Central memory CD8-positive, alpha-beta T cell (primary cell): ENCODE results near the gene ZNF660.
A peak's percentile ranks its signal among the peaks of the same experiment; 100 is the strongest.
"Not testable (repeated sequence)": the region's sequence is repeated elsewhere in the genome, so short reads cannot be mapped to it uniquely, and the experiment has no call there.

Experiments used
- ATAC-seq: fragments of 150-1000 bp; cut with Tn5 transposase; replicated peaks from 2 replicates; pipeline ENCODE4 v1.10.0; 2022; ENCODE audit warnings: mild to moderate bottlenecking, moderate FRiP score, moderate number of reproducible peaks; ENCODE audit not compliant: poor library complexity, severe bottlenecking; ENCODE audit errors: extremely low read depth
- DNase-seq, 2 donors: peaks; one replicate each; pipeline ENCODE4 v3.0.0; 2021; ENCODE audit warnings: low spot score in 2 of 2
- H3K27ac Mint-ChIP-seq: one replicate; pipeline ENCODE4 v1.8.0; 2022; ENCODE audit warnings: low read depth, mild to moderate bottlenecking, moderate library complexity, mixed read lengths
- H3K27me3 Mint-ChIP-seq: one replicate; pipeline ENCODE4 v1.8.0; 2022; ENCODE audit warnings: mixed read lengths
- H3K36me3 Mint-ChIP-seq: one replicate; pipeline ENCODE4 v1.8.0; 2022; ENCODE audit warnings: mild to moderate bottlenecking, moderate library complexity, mixed read lengths; ENCODE audit not compliant: insufficient read depth
- H3K4me1 Mint-ChIP-seq: one replicate; pipeline ENCODE4 v1.8.0; 2022; ENCODE audit warnings: mixed read lengths
- H3K4me3 Mint-ChIP-seq: one replicate; pipeline ENCODE4 v1.8.0; 2022; ENCODE audit warnings: mild to moderate bottlenecking, moderate library complexity, mixed read lengths
- H3K9me3 Mint-ChIP-seq: one replicate; pipeline ENCODE4 v1.8.0; 2022; ENCODE audit warnings: mixed read lengths

Gene ZNF660

GRCh38 chr3:44578316-44578715 is 6.4 kb upstream of the ZNF660 start:
- not testable (repeated sequence) for H3K27me3 Mint-ChIP-seq, H3K4me1 Mint-ChIP-seq

GRCh38 chr3:44578924-44579515 is 5.7 kb upstream of the ZNF660 start:
- H3K36me3 Mint-ChIP-seq, H3K4me1 Mint-ChIP-seq, H3K27ac Mint-ChIP-seq: not testable (repeated sequence)

More at GRCh38 chr3:44578316-44578715, 6.4 kb upstream of the ZNF660 start:
- not testable (repeated sequence) for DNase-seq, H3K4me3 Mint-ChIP-seq, H3K9me3 Mint-ChIP-seq, H3K27ac Mint-ChIP-seq, ATAC-seq, H3K36me3 Mint-ChIP-seq

GRCh38 chr3:44579749-44580148 is 5.0 kb upstream of the ZNF660 start:
- H3K4me1 Mint-ChIP-seq, H3K4me3 Mint-ChIP-seq, ATAC-seq, H3K36me3 Mint-ChIP-seq, H3K27ac Mint-ChIP-seq, DNase-seq, H3K9me3 Mint-ChIP-seq: not testable (repeated sequence)
- H3K27me3 Mint-ChIP-seq, result peaks cover 17% of the 10 kb centered on the region

More at GRCh38 chr3:44578924-44579515, 5.7 kb upstream of the ZNF660 start:
- H3K9me3 Mint-ChIP-seq, DNase-seq, H3K4me3 Mint-ChIP-seq, ATAC-seq: not testable (repeated sequence)
- H3K27me3 Mint-ChIP-seq, result peaks cover 10% of the 10 kb centered on the region

- ATAC-seq, H3K4me3 Mint-ChIP-seq, H3K4me1 Mint-ChIP-seq, H3K36me3 Mint-ChIP-seq, H3K9me3 Mint-ChIP-seq, DNase-seq, H3K27ac Mint-ChIP-seq: not testable (repeated sequence)
- H3K27me3 Mint-ChIP-seq, result peaks cover 30% of the 10 kb centered on the region
These were observed 3.8 kb upstream of the ZNF660 start for GRCh38 chr3:44580971-44581370.

GRCh38 chr3:44596621-44597020 is 11.9 kb downstream of the ZNF660 start:
- H3K27me3 Mint-ChIP-seq, result peaks cover 4% of the 10 kb centered on the region
- no peak overlapping the region for H3K27ac Mint-ChIP-seq
- H3K4me3 Mint-ChIP-seq, result no peak overlapping the region
- DNase-seq (no peak), ATAC-seq (no peak)
- no peaks in the 10 kb centered on the region for H3K4me1 Mint-ChIP-seq
- H3K9me3 Mint-ChIP-seq, result peaks cover 19% of the 10 kb centered on the region
- no peaks in the 10 kb centered on the region for H3K36me3 Mint-ChIP-seq

- peaks cover 6% of the 10 kb centered on the region for H3K9me3 Mint-ChIP-seq
- DNase-seq (no peak), ATAC-seq (no peak)
- no peak overlapping the region for H3K4me3 Mint-ChIP-seq
- H3K27ac Mint-ChIP-seq, result no peak overlapping the region
- peaks cover 9% of the 10 kb centered on the region for H3K27me3 Mint-ChIP-seq
- H3K4me1 Mint-ChIP-seq, result no peaks in the 10 kb centered on the region
- no peaks in the 10 kb centered on the region for H3K36me3 Mint-ChIP-seq
These were observed 17.0 kb downstream of the ZNF660 start for GRCh38 chr3:44601749-44602148.

- no peak overlapping the region for H3K4me3 Mint-ChIP-seq
- H3K36me3 Mint-ChIP-seq, result no peaks in the 10 kb centered on the region
- H3K27me3 Mint-ChIP-seq, result peaks cover 24% of the 10 kb centered on the region
- DNase-seq, result no peak
- no peak overlapping the region for H3K27ac Mint-ChIP-seq
- no peaks in the 10 kb centered on the region for H3K9me3 Mint-ChIP-seq
- ATAC-seq, result no peak
- no peaks in the 10 kb centered on the region for H3K4me1 Mint-ChIP-seq
These were observed 27.9 kb downstream of the ZNF660 start for GRCh38 chr3:44612678-44613077.

GRCh38 chr3:44624749-44625480 is 40.2 kb downstream of the ZNF660 start, which contains the start of gene ZNF197:
ZNF197 (plus strand) TSS chr3:44625036; CDS start chr3:44629155, 4,119 bp downstream.
- peak within 1 kb of the TSS; percentile 86 for H3K27ac Mint-ChIP-seq
- DNase-seq, result peak in 1 of 2 donors; percentile 22
- H3K4me1 Mint-ChIP-seq, result peaks cover 33% of the 10 kb centered on the region
- H3K4me3 Mint-ChIP-seq, result peak within 1 kb of the TSS; percentile 82
- H3K9me3 Mint-ChIP-seq, result no peaks in the 10 kb centered on the region
- no peaks in the 10 kb centered on the region for H3K27me3 Mint-ChIP-seq
- ATAC-seq, result peak; percentile 80
- H3K36me3 Mint-ChIP-seq, result peaks cover 2% of the 10 kb centered on the region

- Mint-ChIP-seq H3K27me3 (no peaks in the 10 kb centered on the region), H3K4me3 (no peak overlapping the region), H3K4me1 (peaks cover 41% of the 10 kb centered on the region), H3K9me3 (no peaks in the 10 kb centered on the region), H3K27ac (no peak overlapping the region), H3K36me3 (peaks cover 8% of the 10 kb centered on the region)
- ATAC-seq (no peak), DNase-seq (no peak)
These were observed 44.0 kb downstream of the ZNF660 start for GRCh38 chr3:44628716-44629115.

GRCh38 chr3:44632193-44632592 is 47.4 kb downstream of the ZNF660 start:
- Mint-ChIP-seq H3K9me3 (peaks cover 7% of the 10 kb centered on the region), H3K4me1 (peaks cover 32% of the 10 kb centered on the region), H3K27me3 (no peaks in the 10 kb centered on the region), H3K27ac (no peak overlapping the region), H3K4me3 (no peak overlapping the region), H3K36me3 (peaks cover 28% of the 10 kb centered on the region)
- ATAC-seq (no peak), DNase-seq (no peak)

- Mint-ChIP-seq H3K4me3 (no peak overlapping the region), H3K36me3 (peaks cover 29% of the 10 kb centered on the region), H3K9me3 (peaks cover 21% of the 10 kb centered on the region), H3K4me1 (peaks cover 6% of the 10 kb centered on the region), H3K27me3 (no peaks in the 10 kb centered on the region), H3K27ac (no peak overlapping the region)
- DNase-seq (no peak), ATAC-seq (no peak)
These were observed 57.6 kb downstream of the ZNF660 start for GRCh38 chr3:44642337-44642736.

GRCh38 chr3:44643024-44643423 is 58.3 kb downstream of the ZNF660 start:
- H3K36me3 Mint-ChIP-seq, result peaks cover 22% of the 10 kb centered on the region
- no peak for DNase-seq
- no peak overlapping the region for H3K4me3 Mint-ChIP-seq
- no peak overlapping the region for H3K27ac Mint-ChIP-seq
- no peaks in the 10 kb centered on the region for H3K27me3 Mint-ChIP-seq
- peaks cover 11% of the 10 kb centered on the region for H3K4me1 Mint-ChIP-seq
- no peak for ATAC-seq
- peaks cover 21% of the 10 kb centered on the region for H3K9me3 Mint-ChIP-seq

GRCh38 chr3:44647771-44648170 is 63.0 kb downstream of the ZNF660 start:
- Mint-ChIP-seq H3K9me3 (no peaks in the 10 kb centered on the region), H3K4me3 (peak overlapping the region; percentile 76), H3K27ac (peak overlapping the region; percentile 65), H3K27me3 (no peaks in the 10 kb centered on the region), H3K4me1 (peaks cover 16% of the 10 kb centered on the region), H3K36me3 (peaks cover 9% of the 10 kb centered on the region)
- no peak for DNase-seq
- ATAC-seq, result no peak
